Ishikawa (cell line): ENCODE data around the gene DUSP18.

Experiments used
- CEBPB ChIP-seq: IDR thresholded peaks from 2 replicates; pipeline ENCODE4 v1.6.1; 2012
- CREB1 ChIP-seq: IDR thresholded peaks from 2 replicates; pipeline ENCODE4 v1.6.1; 2012; ENCODE audit warnings: low read depth
- EGR1 ChIP-seq: IDR thresholded peaks from 2 replicates; pipeline ENCODE4 v1.6.1; 2012
- EP300 ChIP-seq: IDR thresholded peaks from 2 replicates; pipeline ENCODE4 v1.6.1; 2012; ENCODE audit warnings: borderline replicate concordance
- FOXM1 ChIP-seq: IDR thresholded peaks from 2 replicates; pipeline ENCODE4 v1.6.1; 2012; ENCODE audit warnings: low read depth, borderline replicate concordance
- NFIC ChIP-seq: IDR thresholded peaks from 2 replicates; pipeline ENCODE4 v1.6.1; 2012
- RAD21 ChIP-seq: IDR thresholded peaks from 2 replicates; pipeline ENCODE4 v1.6.1; 2012; ENCODE audit warnings: low read depth
- TAF1 ChIP-seq: IDR thresholded peaks from 2 replicates; pipeline ENCODE4 v1.6.1; 2012; ENCODE audit warnings: low read depth, mild to moderate bottlenecking
- TCF12 ChIP-seq: IDR thresholded peaks from 2 replicates; pipeline ENCODE4 v1.6.1; 2012; ENCODE audit warnings: low read depth
- TEAD4 ChIP-seq: IDR thresholded peaks from 2 replicates; pipeline ENCODE4 v1.6.1; 2012
- YY1 ChIP-seq: IDR thresholded peaks from 2 replicates; pipeline ENCODE4 v1.6.1; 2012; ENCODE audit warnings: low read depth
- ZBTB7A ChIP-seq: IDR thresholded peaks from 2 replicates; pipeline ENCODE4 v1.6.1; 2012; ENCODE audit warnings: low read depth
- TF ChIP-seq, protein P1 (sequence below): IDR thresholded peaks from 2 replicates; pipeline ENCODE4 v1.6.1; 2012; ENCODE audit warnings: low read depth, mild to moderate bottlenecking
- TF ChIP-seq, protein P2 (sequence below): IDR thresholded peaks from 2 replicates; pipeline ENCODE4 v1.6.1; 2012
- TF ChIP-seq, protein P3 (sequence below): IDR thresholded peaks from 2 replicates; pipeline ENCODE4 v1.6.1; 2012

DUSP18 gene

DNA sequence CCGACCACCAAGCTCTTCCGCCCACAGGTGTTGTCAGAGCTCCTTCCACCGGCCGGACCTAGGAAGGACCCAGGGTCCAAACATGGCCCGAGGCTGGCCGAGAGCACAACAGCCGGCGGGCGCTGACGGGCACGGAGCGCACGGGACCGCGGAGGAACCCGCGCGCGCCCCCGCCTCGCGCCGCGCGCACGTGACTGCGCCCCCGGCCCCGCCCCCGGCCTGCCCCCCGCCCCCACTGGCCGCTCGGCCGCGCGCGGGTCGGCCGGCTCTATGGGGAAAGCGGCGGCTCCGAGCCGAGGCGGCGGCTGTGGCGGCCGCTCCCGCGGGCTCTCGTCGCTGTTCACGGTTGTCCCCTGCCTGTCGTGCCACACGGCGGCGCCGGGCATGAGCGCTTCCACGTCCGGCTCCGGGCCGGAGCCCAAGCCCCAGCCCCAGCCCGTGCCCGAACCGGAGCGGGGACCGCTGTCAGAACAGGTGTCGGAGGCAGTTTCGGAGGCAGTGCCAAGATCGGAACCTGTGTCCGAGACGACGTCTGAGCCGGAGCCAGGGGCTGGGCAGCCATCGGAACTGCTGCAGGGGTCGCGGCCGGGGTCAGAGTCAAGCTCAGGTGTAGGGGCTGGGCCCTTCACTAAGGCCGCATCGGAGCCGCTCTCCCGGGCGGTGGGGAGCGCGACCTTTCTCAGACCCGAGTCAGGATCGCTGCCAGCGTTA is 27.1 kb upstream of the DUSP18 start, which contains the start of gene OSBP2:
TSS of gene OSBP2 (plus strand) at position 235 of the 711 bp plus-strand sequence. CDS start at position 271, 36 bp downstream.
- TF ChIP-seq ZBTB7A: no peak; the same call in 1 of the 2 replicates
- no peak for TF ChIP-seq CREB1
- no peak for TF ChIP-seq CEBPB
- TF ChIP-seq TAF1: no peak
- no peak for TF ChIP-seq NFIC
- no peak for TF ChIP-seq EGR1

DNA sequence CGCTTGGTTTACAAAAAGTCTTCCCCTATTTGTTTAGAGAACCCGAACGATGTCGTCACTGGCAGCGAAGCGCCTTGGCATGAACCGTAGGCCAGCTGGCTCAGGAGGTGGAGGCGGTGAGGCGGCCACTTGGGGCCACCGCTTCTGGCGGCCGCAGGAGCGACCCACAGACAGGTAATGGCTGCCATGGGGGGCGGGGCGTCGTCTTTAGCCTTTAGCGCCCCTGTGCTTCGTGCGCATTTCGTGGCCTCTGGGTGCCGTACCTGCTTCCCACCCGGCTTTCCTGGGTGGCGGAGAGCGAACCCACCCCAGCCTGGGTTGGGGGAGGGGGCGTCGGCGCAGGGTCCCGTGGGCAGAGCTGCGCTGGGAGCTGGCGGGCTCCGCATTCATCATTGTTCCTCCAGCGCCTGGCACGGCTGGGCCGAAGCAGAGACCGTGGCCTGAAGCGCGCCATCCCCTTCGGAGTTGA is 26.5 kb upstream of the DUSP18 start:
- TF ChIP-seq, protein P1, sequence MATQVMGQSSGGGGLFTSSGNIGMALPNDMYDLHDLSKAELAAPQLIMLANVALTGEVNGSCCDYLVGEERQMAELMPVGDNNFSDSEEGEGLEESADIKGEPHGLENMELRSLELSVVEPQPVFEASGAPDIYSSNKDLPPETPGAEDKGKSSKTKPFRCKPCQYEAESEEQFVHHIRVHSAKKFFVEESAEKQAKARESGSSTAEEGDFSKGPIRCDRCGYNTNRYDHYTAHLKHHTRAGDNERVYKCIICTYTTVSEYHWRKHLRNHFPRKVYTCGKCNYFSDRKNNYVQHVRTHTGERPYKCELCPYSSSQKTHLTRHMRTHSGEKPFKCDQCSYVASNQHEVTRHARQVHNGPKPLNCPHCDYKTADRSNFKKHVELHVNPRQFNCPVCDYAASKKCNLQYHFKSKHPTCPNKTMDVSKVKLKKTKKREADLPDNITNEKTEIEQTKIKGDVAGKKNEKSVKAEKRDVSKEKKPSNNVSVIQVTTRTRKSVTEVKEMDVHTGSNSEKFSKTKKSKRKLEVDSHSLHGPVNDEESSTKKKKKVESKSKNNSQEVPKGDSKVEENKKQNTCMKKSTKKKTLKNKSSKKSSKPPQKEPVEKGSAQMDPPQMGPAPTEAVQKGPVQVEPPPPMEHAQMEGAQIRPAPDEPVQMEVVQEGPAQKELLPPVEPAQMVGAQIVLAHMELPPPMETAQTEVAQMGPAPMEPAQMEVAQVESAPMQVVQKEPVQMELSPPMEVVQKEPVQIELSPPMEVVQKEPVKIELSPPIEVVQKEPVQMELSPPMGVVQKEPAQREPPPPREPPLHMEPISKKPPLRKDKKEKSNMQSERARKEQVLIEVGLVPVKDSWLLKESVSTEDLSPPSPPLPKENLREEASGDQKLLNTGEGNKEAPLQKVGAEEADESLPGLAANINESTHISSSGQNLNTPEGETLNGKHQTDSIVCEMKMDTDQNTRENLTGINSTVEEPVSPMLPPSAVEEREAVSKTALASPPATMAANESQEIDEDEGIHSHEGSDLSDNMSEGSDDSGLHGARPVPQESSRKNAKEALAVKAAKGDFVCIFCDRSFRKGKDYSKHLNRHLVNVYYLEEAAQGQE: no peak
- TF ChIP-seq YY1: peak; percentile 92
- TF ChIP-seq, protein P2, sequence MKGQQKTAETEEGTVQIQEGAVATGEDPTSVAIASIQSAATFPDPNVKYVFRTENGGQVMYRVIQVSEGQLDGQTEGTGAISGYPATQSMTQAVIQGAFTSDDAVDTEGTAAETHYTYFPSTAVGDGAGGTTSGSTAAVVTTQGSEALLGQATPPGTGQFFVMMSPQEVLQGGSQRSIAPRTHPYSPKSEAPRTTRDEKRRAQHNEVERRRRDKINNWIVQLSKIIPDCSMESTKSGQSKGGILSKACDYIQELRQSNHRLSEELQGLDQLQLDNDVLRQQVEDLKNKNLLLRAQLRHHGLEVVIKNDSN: 0 out of 2 replicates have a peak, but pooled peaks have one; percentile 17
- TF ChIP-seq TCF12: no peak
- peak; percentile 62 for TF ChIP-seq ZBTB7A
- TF ChIP-seq TAF1: peak; percentile 22; the same call in 1 of the 2 replicates
- 0 out of 2 replicates have a peak, but pooled peaks have one; percentile 6 for TF ChIP-seq NFIC
- TF ChIP-seq TEAD4: no peak

DNA sequence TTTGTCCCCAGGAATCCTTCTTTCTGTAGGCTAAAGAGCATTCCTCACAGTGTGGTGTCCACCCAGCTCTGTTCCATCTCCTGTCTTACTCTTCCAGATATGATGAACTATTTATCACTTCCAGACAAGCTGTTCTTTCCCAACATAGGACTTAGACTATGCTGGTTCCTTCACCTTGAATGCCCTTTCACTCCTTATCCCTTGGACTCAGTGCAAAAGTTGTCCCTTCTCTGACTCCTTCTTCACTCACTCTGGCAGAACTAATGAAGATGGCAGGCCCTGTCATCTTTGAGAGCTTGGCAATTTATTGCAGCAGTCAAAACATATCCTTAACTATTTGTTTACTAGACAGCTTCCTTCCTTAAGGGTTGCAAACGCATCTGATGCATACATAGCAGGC is 23.5 kb upstream of the DUSP18 start:
- TF ChIP-seq TAF1 (no peak), FOXM1 (no peak), ZBTB7A (no peak), CREB1 (no peak), NFIC (no peak), EGR1 (no peak), TEAD4 (no peak), TCF12 (no peak), CEBPB (no peak), YY1 (no peak), RAD21 (no peak)
- TF ChIP-seq, protein P2: no peak
- TF ChIP-seq, protein P3, sequence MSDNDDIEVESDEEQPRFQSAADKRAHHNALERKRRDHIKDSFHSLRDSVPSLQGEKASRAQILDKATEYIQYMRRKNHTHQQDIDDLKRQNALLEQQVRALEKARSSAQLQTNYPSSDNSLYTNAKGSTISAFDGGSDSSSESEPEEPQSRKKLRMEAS: no peak

DNA sequence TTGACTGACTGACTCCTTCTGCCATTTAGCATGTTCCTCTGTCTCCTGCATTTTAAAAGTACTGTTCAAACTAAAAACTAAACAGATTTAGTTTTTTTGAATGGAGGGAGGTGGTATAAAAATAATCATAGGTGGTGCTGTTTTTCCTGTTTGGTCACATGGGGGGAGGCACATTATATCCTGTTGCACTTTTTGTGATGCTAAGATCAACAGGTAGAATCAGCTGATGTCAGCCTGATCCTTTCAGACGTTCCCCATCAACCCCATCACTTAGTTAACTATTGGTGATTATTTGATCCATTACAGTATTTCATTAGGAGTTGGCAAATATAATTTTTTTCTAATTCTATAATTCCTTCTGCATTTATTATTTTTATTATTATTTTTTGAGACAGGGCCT is 21.9 kb upstream of the DUSP18 start:
- TF ChIP-seq YY1: no peak
- no peak for TF ChIP-seq FOXM1
- TF ChIP-seq CREB1: no peak
- no peak for TF ChIP-seq CEBPB
- TF ChIP-seq EGR1: no peak
- TF ChIP-seq TEAD4: no peak
- TF ChIP-seq EP300: no peak
- no peak for TF ChIP-seq TAF1
- no peak for TF ChIP-seq TCF12
- TF ChIP-seq, protein P3: no peak
- TF ChIP-seq, protein P1: no peak
- no peak for TF ChIP-seq ZBTB7A
- no peak for TF ChIP-seq NFIC
- TF ChIP-seq RAD21: no peak
- TF ChIP-seq, protein P2: no peak

DNA sequence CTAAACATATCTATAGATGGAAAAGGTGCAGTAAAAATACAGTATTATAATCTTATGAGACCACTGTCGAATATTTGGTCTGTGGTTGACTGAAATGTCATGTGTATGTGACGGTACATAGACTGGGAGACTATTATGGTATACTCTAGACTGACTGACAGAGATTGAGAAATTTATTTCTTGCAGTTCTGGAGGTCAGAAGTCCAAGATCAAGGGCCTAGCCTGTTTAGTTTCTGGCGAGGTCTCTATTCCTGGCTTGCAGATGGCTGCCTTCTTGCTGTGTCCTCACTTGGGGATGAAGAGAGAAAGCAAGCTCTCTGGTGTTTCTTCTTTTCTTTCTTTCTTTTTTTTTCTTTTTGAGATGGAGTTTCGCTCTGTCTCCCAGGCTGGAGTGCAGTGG is 19.7 kb upstream of the DUSP18 start:
- no peak for TF ChIP-seq ZBTB7A
- TF ChIP-seq EP300: no peak
- TF ChIP-seq CREB1: no peak
- TF ChIP-seq, protein P2: no peak
- TF ChIP-seq TAF1: no peak
- no peak for TF ChIP-seq TCF12
- no peak for TF ChIP-seq NFIC
- no peak for TF ChIP-seq TEAD4
- TF ChIP-seq, protein P3: no peak
- no peak for TF ChIP-seq RAD21
- no peak for TF ChIP-seq FOXM1
- TF ChIP-seq EGR1: no peak
- TF ChIP-seq CEBPB: no peak
- no peak for TF ChIP-seq YY1
